HEK293 (cell line): Measurements from ENCODE around the gene OR6B1.

Experiments
- CTCF ChIA-PET: fragments of 350-600 bp; formaldehyde crosslinking; extraction: SDS; loops from one replicate; lab custom pipeline; 2021; ENCODE audit warnings: antibody characterized with exemption; lab: Yijun Ruan, JAX
- POLR2A ChIA-PET: fragments of 300-600 bp; formaldehyde crosslinking; extraction: SDS; loops from one replicate; lab custom pipeline; 2020; ENCODE audit warnings: antibody characterized with exemption, inconsistent platforms; lab: Yijun Ruan, JAX
- H3K27ac ChIP-seq: fragments of 200-500 bp; sonication (Bioruptor generic); 2 replicates; pipeline ENCODE4 v1.5.1; 2014; ENCODE audit warnings: low read depth, low read length, control low read depth, inconsistent platforms; ENCODE audit errors: extremely low read depth
- H3K36me3 ChIP-seq, 2 experiments: fragments of 200-500 bp in 1 of 2; sonication (Bioruptor generic) in 1 of 2; 1 replicate in 1 of 2; 2 replicates in 1 of 2; pipeline ENCODE4 v1.5.1; 2014 to 2017; ENCODE audit warnings: inconsistent platforms in 2 of 2, low read length in 2 of 2; ENCODE audit not compliant: control insufficient read depth in 2 of 2, insufficient read depth in 1 of 2
- H3K4me1 ChIP-seq: fragments of 200-500 bp; sonication (Bioruptor generic); 2 replicates; pipeline ENCODE4 v1.5.1; 2014; ENCODE audit warnings: mild to moderate bottlenecking, low read length, inconsistent platforms; ENCODE audit not compliant: control insufficient read depth, insufficient read depth
- H3K4me3 ChIP-seq: 2 replicates; pipeline ENCODE4 v1.5.1; 2011; ENCODE audit warnings: low read depth, mild to moderate bottlenecking, control low read depth, low read length, moderate library complexity
- H3K9me3 ChIP-seq: fragments of 200-500 bp; sonication (Bioruptor generic); 2 replicates; pipeline ENCODE4 v1.5.1; 2014; ENCODE audit warnings: low read depth, low read length, inconsistent platforms; ENCODE audit not compliant: control insufficient read depth, insufficient read depth
- FEZF1 ChIP-seq: fragments of 450-650 bp; formaldehyde crosslinking; IDR thresholded peaks from 2 replicates; pipeline ENCODE4 v1.5.1; 2016; ENCODE audit warnings: missing biosample characterization, missing genetic modification characterization
- HOXD13 ChIP-seq: sonication (generic); formaldehyde crosslinking; IDR thresholded peaks from 2 replicates; pipeline ENCODE4 v1.8.0; 2022; ENCODE audit warnings: missing genetic modification reagents, borderline replicate concordance
- KLF1 ChIP-seq: fragments of 450-650 bp; formaldehyde crosslinking; IDR thresholded peaks from 2 replicates; pipeline ENCODE4 v1.5.1; 2016; ENCODE audit warnings: missing biosample characterization, missing genetic modification characterization
- KLF8 ChIP-seq: fragments of 450-650 bp; formaldehyde crosslinking; IDR thresholded peaks from 2 replicates; pipeline ENCODE4 v1.5.1; 2016; ENCODE audit warnings: missing biosample characterization, missing genetic modification characterization
- KLF9 ChIP-seq: fragments of 450-650 bp; formaldehyde crosslinking; IDR thresholded peaks from 2 replicates; pipeline ENCODE4 v1.5.1; 2016; ENCODE audit warnings: missing biosample characterization, missing genetic modification characterization, low read depth
- OVOL3 ChIP-seq: fragments of 450-650 bp; formaldehyde crosslinking; IDR thresholded peaks from 2 replicates; pipeline ENCODE4 v1.5.1; 2016; ENCODE audit warnings: missing biosample characterization, missing genetic modification characterization
- PBX3 ChIP-seq: sonication (generic); formaldehyde crosslinking; IDR thresholded peaks from 2 replicates; pipeline ENCODE4 v1.8.1; 2022; ENCODE audit warnings: mild to moderate bottlenecking, moderate library complexity, missing genetic modification reagents
- SP2 ChIP-seq: fragments of 450-650 bp; formaldehyde crosslinking; IDR thresholded peaks from 2 replicates; pipeline ENCODE4 v1.5.1; 2016; ENCODE audit warnings: missing biosample characterization, missing genetic modification characterization
- ZBTB44 ChIP-seq: fragments of 450-650 bp; IDR thresholded peaks from 2 replicates; pipeline ENCODE4 v1.5.1; 2018; ENCODE audit warnings: missing biosample characterization, mild to moderate bottlenecking, missing genetic modification characterization
- ZBTB7A ChIP-seq: fragments of 450-650 bp; formaldehyde crosslinking; IDR thresholded peaks from 2 replicates; pipeline ENCODE4 v1.5.1; 2016; ENCODE audit warnings: low read depth, missing biosample characterization, missing genetic modification characterization
- ZFP37 ChIP-seq: fragments of 450-650 bp; formaldehyde crosslinking; IDR thresholded peaks from 2 replicates; pipeline ENCODE4 v1.5.1; 2016; ENCODE audit warnings: missing biosample characterization, missing genetic modification characterization
- ZFP41 ChIP-seq: fragments of 450-650 bp; formaldehyde crosslinking; IDR thresholded peaks from 2 replicates; pipeline ENCODE4 v1.5.1; 2016; ENCODE audit warnings: missing biosample characterization, missing genetic modification characterization, borderline replicate concordance
- ZNF133 ChIP-seq: fragments of 450-650 bp; formaldehyde crosslinking; IDR thresholded peaks from 2 replicates; pipeline ENCODE4 v1.5.1; 2016; ENCODE audit warnings: missing biosample characterization, missing genetic modification characterization
- ZNF16 ChIP-seq: fragments of 450-650 bp; formaldehyde crosslinking; IDR thresholded peaks from 2 replicates; pipeline ENCODE4 v1.5.1; 2016; ENCODE audit warnings: low read depth, missing biosample characterization, missing genetic modification characterization
- ZNF174 ChIP-seq: fragments of 450-650 bp; formaldehyde crosslinking; IDR thresholded peaks from 2 replicates; pipeline ENCODE4 v1.5.0; 2017; ENCODE audit warnings: missing biosample characterization, mild to moderate bottlenecking, missing genetic modification characterization
- ZNF19 ChIP-seq: fragments of 450-650 bp; formaldehyde crosslinking; IDR thresholded peaks from 2 replicates; pipeline ENCODE4; 2016; ENCODE audit warnings: missing biosample characterization, missing genetic modification characterization, low read depth
- ZNF2 ChIP-seq: fragments of 450-650 bp; formaldehyde crosslinking; IDR thresholded peaks from 2 replicates; pipeline ENCODE4 v1.5.1; 2016; ENCODE audit warnings: missing biosample characterization, missing genetic modification characterization
- ZNF223 ChIP-seq: fragments of 450-650 bp; formaldehyde crosslinking; IDR thresholded peaks from 2 replicates; pipeline ENCODE4 v1.5.1; 2016; ENCODE audit warnings: missing biosample characterization, missing genetic modification characterization
- ZNF311 ChIP-seq: fragments of 450-650 bp; formaldehyde crosslinking; IDR thresholded peaks from 2 replicates; pipeline ENCODE4 v1.5.1; 2017; ENCODE audit warnings: missing biosample characterization, missing genetic modification characterization, borderline replicate concordance
- ZNF354C ChIP-seq: fragments of 450-650 bp; formaldehyde crosslinking; IDR thresholded peaks from 2 replicates; pipeline ENCODE4 v1.5.1; 2016; ENCODE audit warnings: missing biosample characterization, missing genetic modification characterization, low read depth, borderline replicate concordance
- ZNF416 ChIP-seq: fragments of 450-650 bp; formaldehyde crosslinking; IDR thresholded peaks from 2 replicates; pipeline ENCODE4 v1.5.1; 2016; ENCODE audit warnings: missing biosample characterization, missing genetic modification characterization
- ZNF449 ChIP-seq: fragments of 450-650 bp; formaldehyde crosslinking; IDR thresholded peaks from 2 replicates; pipeline ENCODE4 v1.5.1; 2017; ENCODE audit warnings: missing biosample characterization, mild to moderate bottlenecking, missing genetic modification characterization, moderate library complexity
- ZNF488 ChIP-seq: fragments of 450-650 bp; formaldehyde crosslinking; IDR thresholded peaks from 2 replicates; pipeline ENCODE4 v1.5.1; 2016; ENCODE audit warnings: missing biosample characterization, missing genetic modification characterization
- ZNF580 ChIP-seq: fragments of 450-650 bp; formaldehyde crosslinking; IDR thresholded peaks from 2 replicates; pipeline ENCODE4 v1.5.1; 2016; ENCODE audit warnings: missing biosample characterization, missing genetic modification characterization
- ZNF660 ChIP-seq: fragments of 450-650 bp; IDR thresholded peaks from 2 replicates; pipeline ENCODE4 v1.5.1; 2018; ENCODE audit warnings: missing biosample characterization, mild to moderate bottlenecking, missing genetic modification characterization
- ZNF76 ChIP-seq: fragments of 450-650 bp; formaldehyde crosslinking; IDR thresholded peaks from 2 replicates; pipeline ENCODE4; 2016; ENCODE audit warnings: low read depth, missing biosample characterization, missing genetic modification characterization, borderline replicate concordance
- ZNF792 ChIP-seq: fragments of 450-650 bp; formaldehyde crosslinking; IDR thresholded peaks from 2 replicates; pipeline ENCODE4 v1.5.1; 2016; ENCODE audit warnings: missing biosample characterization, missing genetic modification characterization
- ZSCAN18 ChIP-seq: fragments of 450-650 bp; formaldehyde crosslinking; IDR thresholded peaks from 2 replicates; pipeline ENCODE4 v1.5.1; 2016; ENCODE audit warnings: missing biosample characterization, missing genetic modification characterization

OR6B1 gene

GRCh38 chr7:144019457-144019856 is 19.3 kb downstream of the OR6B1 start (continued):
- TF ChIP-seq ZNF354C (tag by site-specific recombination) (no peak), ZNF16 (no peak), ZNF174 (tag by site-specific recombination) (no peak), ZNF2 (tag by site-specific recombination) (no peak), SP2 (tag by site-specific recombination) (no peak), ZNF311 (tag by site-specific recombination) (no peak), KLF1 (tag by site-specific recombination) (no peak), ZBTB7A (tag by site-specific recombination) (no peak), KLF9 (tag by site-specific recombination) (no peak)

GRCh38 chr7:144020340-144020739 is 20.2 kb downstream of the OR6B1 start:
- ChIA-PET POLR2A (interaction anchor here (0.7 kb wide), 1 partner anchor 109 kb away, joined by 5 read pairs; no protein-coding TSS in a partner anchor), CTCF (interaction anchor here (0.7 kb wide), 1 partner anchor 8 kb away, joined by 6 read pairs; no protein-coding TSS in a partner anchor)
- no peak overlapping the region for H3K27ac ChIP-seq
- TF ChIP-seq ZNF792 (tag by site-specific recombination) (no peak), ZNF580 (tag by site-specific recombination) (no peak), HOXD13 (no peak), ZNF223 (tag by site-specific recombination) (no peak), ZNF488 (tag by site-specific recombination) (no peak), KLF9 (tag by site-specific recombination) (no peak), ZFP37 (tag by site-specific recombination) (no peak), ZNF660 (tag by site-specific recombination) (no peak), ZNF416 (tag by site-specific recombination) (no peak), KLF8 (tag by site-specific recombination) (no peak), ZNF449 (tag by site-specific recombination) (no peak), ZNF133 (tag by site-specific recombination) (no peak), PBX3 (CRISPR knock-in tag) (no peak), OVOL3 (tag by site-specific recombination) (no peak), ZFP41 (tag by site-specific recombination) (no peak), FEZF1 (no peak), ZNF76 (tag by site-specific recombination) (no peak), ZSCAN18 (tag by site-specific recombination) (no peak), ZBTB44 (no peak), ZNF19 (tag by site-specific recombination) (no peak)
- H3K4me1 ChIP-seq = no peaks in the 10 kb centered on the region
- no peaks in the 10 kb centered on the region for H3K36me3 ChIP-seq
- no peaks in the 10 kb centered on the region for H3K9me3 ChIP-seq
- no peak overlapping the region for H3K4me3 ChIP-seq
